Measurements from ENCODE around the gene ALDH1B1. TPM values are rescaled to one million over a fixed set of nuclear protein-coding genes. Genes with fewer than 3 reads are reported as not detected.

ALDH1B1 gene
- total and polyA plus RNA-seq, 2 of the 13 experiments (the other 11 are each of a cell fraction or from before 2014, with no cell fraction given), result 45.1 to 125 TPM

- TF ChIP-seq HMGXB3 (CRISPR knock-in tag; IDR thresholded peaks at IDR 0.05; ENCODE audit: borderline replicate concordance), result no peak
- TF ChIP-seq NAIF1 (CRISPR knock-in tag; IDR thresholded peaks at IDR 0.05; ENCODE audit: borderline replicate concordance), result no peak
- TF ChIP-seq SMAD1 (CRISPR knock-in tag; IDR thresholded peaks at IDR 0.05; ENCODE audit: borderline replicate concordance, low read depth), result no peak
- no peak for TF ChIP-seq JARID2 (CRISPR knock-in tag; IDR thresholded peaks at IDR 0.05; ENCODE audit: insufficient replicate concordance)
- no peak for TF ChIP-seq SMARCC2 (IDR thresholded peaks at IDR 0.05)
- TF ChIP-seq ZFYVE20 (CRISPR knock-in tag; IDR thresholded peaks at IDR 0.05; ENCODE audit: borderline replicate concordance, low read depth), result no peak
- TF ChIP-seq ZC3H13 (CRISPR knock-in tag; IDR thresholded peaks at IDR 0.05), result no peak
- TF ChIP-seq ETV5 (CRISPR knock-in tag; IDR thresholded peaks at IDR 0.05; ENCODE audit: borderline replicate concordance), result no peak; the same call in 1 of the 2 replicates
- TF ChIP-seq TFAP4 (IDR thresholded peaks at IDR 0.05; ENCODE audit: borderline replicate concordance, low read depth), result peak; percentile 77; the same call in 1 of the 2 replicates
- TF ChIP-seq KLF12 (CRISPR knock-in tag; IDR thresholded peaks at IDR 0.05; ENCODE audit: borderline replicate concordance), result no peak
- no peak for TF ChIP-seq MTF2 (CRISPR knock-in tag; IDR thresholded peaks at IDR 0.05; ENCODE audit: borderline replicate concordance)
- TF ChIP-seq MATR3 (CRISPR knock-in tag; IDR thresholded peaks at IDR 0.05), result no peak
- TF ChIP-seq ZNF160 (CRISPR knock-in tag; IDR thresholded peaks at IDR 0.05), result no peak
- TF ChIP-seq DRAP1 (CRISPR knock-in tag; IDR thresholded peaks at IDR 0.05), result no peak
- no peak for TF ChIP-seq TP53 (CRISPR knock-in tag; conservative IDR thresholded peaks at IDR 0.05)
- peak; percentile 83; the same call in 1 of the 2 replicates for TF ChIP-seq JUND (CRISPR knock-in tag; IDR thresholded peaks at IDR 0.05)
- TF ChIP-seq ZNF784 (CRISPR knock-in tag; IDR thresholded peaks at IDR 0.05; ENCODE audit: borderline replicate concordance), result no peak
- peak; percentile 75 for TF ChIP-seq DPF2 (CRISPR knock-in tag; IDR thresholded peaks at IDR 0.05; ENCODE audit: borderline replicate concordance, low read depth)
- no peak for TF ChIP-seq ZSCAN30 (CRISPR knock-in tag; IDR thresholded peaks at IDR 0.05)
- TF ChIP-seq TOE1 (CRISPR knock-in tag; IDR thresholded peaks at IDR 0.05), result no peak
- TF ChIP-seq ZBTB1 (CRISPR knock-in tag; IDR thresholded peaks at IDR 0.05; ENCODE audit: borderline replicate concordance), result no peak
- TF ChIP-seq U2AF1 (optimal IDR thresholded peaks at IDR 0.05; ENCODE audit: low read depth, low read length), result no peak
- peak; percentile 67 for TF ChIP-seq ZBTB21 (CRISPR knock-in tag; IDR thresholded peaks at IDR 0.05)
- no peak for TF ChIP-seq ZNF34 (CRISPR knock-in tag; IDR thresholded peaks at IDR 0.05; ENCODE audit: borderline replicate concordance)
- no peak for TF ChIP-seq NFATC3 (CRISPR knock-in tag; IDR thresholded peaks at IDR 0.05)
Measured at GRCh38 chr9:38443181-38443580, 50.7 kb downstream of the ALDH1B1 start (continued).

All from HepG2 (cell line).